ENCODE results near the gene TNFAIP3.

TNFAIP3 gene

GRCh38 chr6:137870744-137871247, 3.7 kb downstream of the TNFAIP3 start:
- Histone ChIP-seq H3K9me3 (ENCODE audit: insufficient read depth, low read length) (no peaks in the 10 kb centered on the region), H3F3A (ENCODE audit: insufficient read depth) (0 out of 2 replicates have a peak, but pooled peaks cover 3% of the 10 kb centered on the region), H4K20me1 (ENCODE audit: low read depth, low read length) (no peaks in the 10 kb centered on the region; the same call in 1 of the 2 replicates), H3K9ac (ENCODE audit: low read length) (no peak overlapping the region), H3K79me2 (ENCODE audit: insufficient read depth, low read length) (peaks cover 24% of the 10 kb centered on the region), H2AFZ (ENCODE audit: low read depth, low read length, severe bottlenecking) (no peak overlapping the region), H3K27ac (ENCODE audit: low read depth, low read length) (no peak overlapping the region), H3K9me2 (replicated peaks; ENCODE audit: insufficient read depth, low read length) (no peaks in the 10 kb centered on the region), H3K36me3 (ENCODE audit: low read length) (peaks cover 9% of the 10 kb centered on the region), H3K27me3 (ENCODE audit: low read length) (no peaks in the 10 kb centered on the region), H3K4me2 (ENCODE audit: low read depth, low read length, poor library complexity, severe bottlenecking) (peak overlapping the region; percentile 81), H3K4me3 (ENCODE audit: insufficient read depth, low read length, poor library complexity, severe bottlenecking) (no peak overlapping the region)
- no peak for TF ChIP-seq EZH2phosphoT487 (conservative IDR thresholded peaks at IDR 0.05; ENCODE audit: low read length)
- TF ChIP-seq CTCF (IDR thresholded peaks at IDR 0.05; ENCODE audit: insufficient read depth, low read length, poor library complexity, severe bottlenecking): no peak

GRCh38 chr6:137871291-137871690, 4.2 kb downstream of the TNFAIP3 start:
- Histone ChIP-seq H3K9me3 (ENCODE audit: insufficient read depth, low read length) (no peaks in the 10 kb centered on the region), H3K79me2 (ENCODE audit: insufficient read depth, low read length) (peaks cover 24% of the 10 kb centered on the region), H3F3A (ENCODE audit: insufficient read depth) (0 out of 2 replicates have a peak, but pooled peaks cover 3% of the 10 kb centered on the region), H2AFZ (ENCODE audit: low read depth, low read length, severe bottlenecking) (no peak overlapping the region), H3K9ac (ENCODE audit: low read length) (no peak overlapping the region), H3K27ac (ENCODE audit: low read depth, low read length) (no peak overlapping the region), H3K4me2 (ENCODE audit: low read depth, low read length, poor library complexity, severe bottlenecking) (no peak overlapping the region), H3K36me3 (ENCODE audit: low read length) (peaks cover 9% of the 10 kb centered on the region), H3K9me2 (replicated peaks; ENCODE audit: insufficient read depth, low read length) (no peaks in the 10 kb centered on the region), H3K27me3 (ENCODE audit: low read length) (no peaks in the 10 kb centered on the region), H3K4me3 (ENCODE audit: insufficient read depth, low read length, poor library complexity, severe bottlenecking) (no peak overlapping the region), H4K20me1 (ENCODE audit: low read depth, low read length) (no peaks in the 10 kb centered on the region; the same call in 1 of the 2 replicates)
- TF ChIP-seq EZH2phosphoT487 (conservative IDR thresholded peaks at IDR 0.05; ENCODE audit: low read length): no peak
- TF ChIP-seq CTCF (IDR thresholded peaks at IDR 0.05; ENCODE audit: insufficient read depth, low read length, poor library complexity, severe bottlenecking): no peak

- no peak overlapping the region for H3K4me2 ChIP-seq (ENCODE audit: low read depth, low read length, poor library complexity, severe bottlenecking)
- no peaks in the 10 kb centered on the region for H3K9me2 ChIP-seq (replicated peaks; ENCODE audit: insufficient read depth, low read length)
- no peaks in the 10 kb centered on the region; the same call in 1 of the 2 replicates for H4K20me1 ChIP-seq (ENCODE audit: low read depth, low read length)
- no peaks in the 10 kb centered on the region for H3K27me3 ChIP-seq (ENCODE audit: low read length)
- no peak overlapping the region for H3K4me3 ChIP-seq (ENCODE audit: insufficient read depth, low read length, poor library complexity, severe bottlenecking)
- no peak for TF ChIP-seq EZH2phosphoT487 (conservative IDR thresholded peaks at IDR 0.05; ENCODE audit: low read length)
- no peak for TF ChIP-seq CTCF (IDR thresholded peaks at IDR 0.05; ENCODE audit: insufficient read depth, low read length, poor library complexity, severe bottlenecking)
- 0 out of 2 replicates have a peak, but pooled peaks cover 3% of the 10 kb centered on the region for H3F3A ChIP-seq (ENCODE audit: insufficient read depth)
- peaks cover 24% of the 10 kb centered on the region for H3K79me2 ChIP-seq (ENCODE audit: insufficient read depth, low read length)
- no peaks in the 10 kb centered on the region for H3K9me3 ChIP-seq (ENCODE audit: insufficient read depth, low read length)
- H2AFZ ChIP-seq (ENCODE audit: low read depth, low read length, severe bottlenecking): no peak overlapping the region
- peaks cover 14% of the 10 kb centered on the region for H3K36me3 ChIP-seq (ENCODE audit: low read length)
- no peak overlapping the region for H3K9ac ChIP-seq (ENCODE audit: low read length)
- H3K27ac ChIP-seq (ENCODE audit: low read depth, low read length): 0 out of 2 replicates have a peak overlapping the region, but pooled peaks have one; percentile 3
These were observed 4.9 kb downstream of the TNFAIP3 start for GRCh38 chr6:137871831-137872454.
